ENCODE measurements around the gene CCDC77.

DNA sequence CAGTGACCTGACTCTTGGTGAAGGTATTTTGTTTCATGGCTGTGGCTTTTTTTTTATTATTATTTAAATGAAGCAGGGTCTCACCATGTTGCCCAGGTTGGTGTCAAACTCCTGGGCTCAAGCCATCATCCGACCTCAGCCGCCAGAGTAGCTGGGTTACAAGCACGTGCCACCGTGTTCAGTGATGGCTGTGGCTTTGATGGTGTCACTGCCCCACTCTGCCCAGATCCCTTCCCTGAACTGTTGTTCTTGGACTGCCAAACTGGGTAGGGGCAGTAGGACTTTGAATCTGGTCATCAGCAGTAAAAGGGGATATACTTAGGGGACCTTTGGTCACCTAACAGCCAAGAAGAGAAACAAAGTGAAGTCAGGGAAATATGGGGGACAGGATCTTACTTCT lies 77.7 kb downstream of the CCDC77 start:
- TF ChIP-seq, protein P1, sequence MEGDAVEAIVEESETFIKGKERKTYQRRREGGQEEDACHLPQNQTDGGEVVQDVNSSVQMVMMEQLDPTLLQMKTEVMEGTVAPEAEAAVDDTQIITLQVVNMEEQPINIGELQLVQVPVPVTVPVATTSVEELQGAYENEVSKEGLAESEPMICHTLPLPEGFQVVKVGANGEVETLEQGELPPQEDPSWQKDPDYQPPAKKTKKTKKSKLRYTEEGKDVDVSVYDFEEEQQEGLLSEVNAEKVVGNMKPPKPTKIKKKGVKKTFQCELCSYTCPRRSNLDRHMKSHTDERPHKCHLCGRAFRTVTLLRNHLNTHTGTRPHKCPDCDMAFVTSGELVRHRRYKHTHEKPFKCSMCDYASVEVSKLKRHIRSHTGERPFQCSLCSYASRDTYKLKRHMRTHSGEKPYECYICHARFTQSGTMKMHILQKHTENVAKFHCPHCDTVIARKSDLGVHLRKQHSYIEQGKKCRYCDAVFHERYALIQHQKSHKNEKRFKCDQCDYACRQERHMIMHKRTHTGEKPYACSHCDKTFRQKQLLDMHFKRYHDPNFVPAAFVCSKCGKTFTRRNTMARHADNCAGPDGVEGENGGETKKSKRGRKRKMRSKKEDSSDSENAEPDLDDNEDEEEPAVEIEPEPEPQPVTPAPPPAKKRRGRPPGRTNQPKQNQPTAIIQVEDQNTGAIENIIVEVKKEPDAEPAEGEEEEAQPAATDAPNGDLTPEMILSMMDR (IDR thresholded peaks at IDR 0.05; ENCODE audit: low read length), result no peak
- no peak for TF ChIP-seq EZH2 (IDR thresholded peaks at IDR 0.05; ENCODE audit: borderline replicate concordance, low read length)

Data from OCI-LY1 (cell line).